ENCODE data around the gene CARNS1.

The CARNS1 gene

DNA sequence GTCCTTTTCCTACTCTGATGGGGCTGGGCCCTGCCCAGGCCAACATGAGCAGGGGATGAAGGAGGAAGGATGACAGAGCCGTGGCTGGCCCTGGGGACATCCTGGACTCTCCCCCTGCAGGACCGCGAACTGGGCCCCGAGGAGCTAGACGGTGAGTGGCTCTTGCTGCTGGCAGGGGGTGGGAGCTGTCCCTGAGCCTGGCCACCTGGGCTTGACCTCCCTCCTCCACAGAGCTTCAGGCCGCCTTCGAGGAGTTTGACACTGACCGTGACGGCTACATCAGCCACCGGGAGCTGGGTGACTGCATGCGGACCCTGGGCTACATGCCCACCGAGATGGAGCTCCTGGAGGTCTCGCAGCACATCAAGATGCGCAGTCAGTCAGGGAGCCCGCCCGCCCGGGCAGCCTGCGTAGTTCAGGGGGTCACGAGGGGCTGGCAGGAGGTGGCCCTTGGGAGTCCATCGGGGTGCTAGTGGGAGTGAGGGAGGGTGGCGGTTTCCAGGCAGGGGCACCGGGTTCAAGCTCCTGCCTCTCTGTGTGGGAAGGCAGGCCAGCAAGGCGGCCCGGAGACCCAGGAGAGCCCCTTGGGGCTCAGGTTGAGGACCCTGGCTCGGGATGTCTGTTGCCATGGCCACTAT lies 40.7 kb downstream of the CARNS1 start:
- no peak for DNase-seq
- Histone ChIP-seq H3K9me3 (no peaks in the 10 kb centered on the region), H3K4me3 (ENCODE audit: low read depth, low read length) (no peak overlapping the region), H3K4me1 (no peaks in the 10 kb centered on the region), H3K27me3 (no peaks in the 10 kb centered on the region), H3K36me3 (no peaks in the 10 kb centered on the region)
- TF ChIP-seq, protein P1, sequence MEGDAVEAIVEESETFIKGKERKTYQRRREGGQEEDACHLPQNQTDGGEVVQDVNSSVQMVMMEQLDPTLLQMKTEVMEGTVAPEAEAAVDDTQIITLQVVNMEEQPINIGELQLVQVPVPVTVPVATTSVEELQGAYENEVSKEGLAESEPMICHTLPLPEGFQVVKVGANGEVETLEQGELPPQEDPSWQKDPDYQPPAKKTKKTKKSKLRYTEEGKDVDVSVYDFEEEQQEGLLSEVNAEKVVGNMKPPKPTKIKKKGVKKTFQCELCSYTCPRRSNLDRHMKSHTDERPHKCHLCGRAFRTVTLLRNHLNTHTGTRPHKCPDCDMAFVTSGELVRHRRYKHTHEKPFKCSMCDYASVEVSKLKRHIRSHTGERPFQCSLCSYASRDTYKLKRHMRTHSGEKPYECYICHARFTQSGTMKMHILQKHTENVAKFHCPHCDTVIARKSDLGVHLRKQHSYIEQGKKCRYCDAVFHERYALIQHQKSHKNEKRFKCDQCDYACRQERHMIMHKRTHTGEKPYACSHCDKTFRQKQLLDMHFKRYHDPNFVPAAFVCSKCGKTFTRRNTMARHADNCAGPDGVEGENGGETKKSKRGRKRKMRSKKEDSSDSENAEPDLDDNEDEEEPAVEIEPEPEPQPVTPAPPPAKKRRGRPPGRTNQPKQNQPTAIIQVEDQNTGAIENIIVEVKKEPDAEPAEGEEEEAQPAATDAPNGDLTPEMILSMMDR (IDR thresholded peaks at IDR 0.05; ENCODE audit: low read depth, low read length): no peak

GRCh38 chr11:67457453-67457852 lies 42.0 kb downstream of the CARNS1 start:
- H3K27me3 ChIP-seq: no peaks in the 10 kb centered on the region
- H3K4me1 ChIP-seq: no peaks in the 10 kb centered on the region
- TF ChIP-seq, protein P1 (IDR thresholded peaks at IDR 0.05; ENCODE audit: low read depth, low read length): no peak
- no peak for DNase-seq
- no peak overlapping the region for H3K4me3 ChIP-seq (ENCODE audit: low read depth, low read length)
- no peaks in the 10 kb centered on the region for H3K36me3 ChIP-seq
- no peaks in the 10 kb centered on the region for H3K9me3 ChIP-seq

DNA sequence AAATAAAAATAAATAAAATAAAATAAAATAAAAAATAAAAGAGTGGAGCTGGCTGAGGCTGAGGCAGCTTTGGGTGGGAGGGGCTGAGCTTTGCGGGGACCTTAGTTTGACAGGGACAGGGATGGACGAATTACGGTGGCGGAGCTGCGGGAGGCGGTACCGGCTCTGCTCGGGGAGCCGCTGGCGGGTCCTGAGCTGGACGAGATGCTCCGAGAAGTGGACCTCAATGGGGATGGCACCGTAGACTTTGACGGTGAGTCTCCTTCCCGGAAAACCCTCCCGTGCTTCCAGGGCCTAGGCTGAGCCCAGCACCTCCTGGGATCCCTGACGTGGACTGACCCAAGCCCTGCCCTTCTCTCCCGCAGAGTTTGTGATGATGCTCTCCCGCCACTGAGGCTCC lies 42.8 kb downstream of the CARNS1 start:
- TF ChIP-seq, protein P1 (IDR thresholded peaks at IDR 0.05; ENCODE audit: low read depth, low read length): no peak
- H3K36me3 ChIP-seq: no peaks in the 10 kb centered on the region
- no peak for DNase-seq

GRCh38 chr11:67463186-67463585 lies 47.7 kb downstream of the CARNS1 start:
- H3K4me3 ChIP-seq (ENCODE audit: low read depth, low read length): no peak overlapping the region
- H3K4me1 ChIP-seq: peaks cover 8% of the 10 kb centered on the region
- no peaks in the 10 kb centered on the region for H3K9me3 ChIP-seq
- no peak for DNase-seq
- TF ChIP-seq, protein P1 (IDR thresholded peaks at IDR 0.05; ENCODE audit: low read depth, low read length): no peak
- H3K36me3 ChIP-seq: no peaks in the 10 kb centered on the region
- H3K27me3 ChIP-seq: no peaks in the 10 kb centered on the region

More for the DNA sequence above, 42.8 kb downstream of the CARNS1 start:
- no peaks in the 10 kb centered on the region for H3K4me1 ChIP-seq
- H3K9me3 ChIP-seq: no peaks in the 10 kb centered on the region
- no peak overlapping the region for H3K4me3 ChIP-seq (ENCODE audit: low read depth, low read length)
- no peaks in the 10 kb centered on the region for H3K27me3 ChIP-seq

DNA sequence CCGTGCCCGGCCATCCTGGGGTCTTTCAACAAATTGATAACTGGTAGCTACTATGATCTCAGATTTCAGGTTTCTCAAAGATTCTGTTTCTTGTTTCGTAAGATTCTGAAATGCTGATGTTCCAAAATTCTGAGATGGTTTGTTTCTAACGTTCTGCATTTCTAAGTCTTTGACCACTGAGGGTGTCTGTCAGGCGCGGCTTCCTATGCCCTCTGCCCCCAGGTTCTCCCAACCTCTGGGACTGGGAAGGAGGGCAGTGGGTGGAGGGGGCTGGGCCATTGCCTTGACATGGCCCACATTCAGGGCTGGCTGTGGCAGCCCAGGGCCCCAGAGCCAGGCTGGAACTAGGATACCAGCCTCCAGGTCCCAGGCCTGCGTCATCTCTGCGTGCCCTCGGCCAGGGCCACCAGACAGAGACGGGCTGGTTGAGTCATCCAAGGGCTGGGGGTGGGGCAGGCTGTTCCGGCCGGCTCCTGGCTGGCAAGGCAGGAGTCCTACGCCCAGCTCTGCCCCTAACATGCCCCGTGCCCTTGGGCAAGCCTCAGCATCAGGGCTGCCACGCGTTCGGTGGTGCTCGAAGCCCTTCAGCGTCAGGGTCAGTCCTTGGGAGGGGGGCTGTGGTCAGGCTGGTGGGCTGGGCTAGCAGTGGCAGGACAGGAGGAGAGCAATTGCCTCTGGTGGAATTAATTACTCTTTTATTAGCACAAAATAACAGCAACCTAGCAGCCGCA lies 48.4 kb downstream of the CARNS1 start:
- peak overlapping the region; percentile 72 for H3K4me3 ChIP-seq (ENCODE audit: low read depth, low read length)
- no peaks in the 10 kb centered on the region for H3K36me3 ChIP-seq
- no peaks in the 10 kb centered on the region for H3K27me3 ChIP-seq

More for the DNA sequence above, 48.4 kb downstream of the CARNS1 start:
- peak; percentile 90 for DNase-seq
- Histone ChIP-seq H3K9me3 (no peaks in the 10 kb centered on the region), H3K4me1 (peaks cover 8% of the 10 kb centered on the region)
- TF ChIP-seq, protein P1 (IDR thresholded peaks at IDR 0.05; ENCODE audit: low read depth, low read length): no peak

Measured in BE2C (cell line).